GM19043 (cell line): ENCODE results near the gene ALKBH4.
"Not testable (repeated sequence)": the region's sequence is repeated elsewhere in the genome, so short reads cannot be mapped to it uniquely, and the experiment has no call there.

ENCODE experiments used
- ATAC-seq: cut with Tn5 transposase; IDR thresholded peaks from one replicate; pipeline ENCODE4 v1.9.1; 2021; ENCODE audit warnings: low read depth; ENCODE audit not compliant: unreplicated experiment

The ALKBH4 gene

GRCh38 chr7:102479209-102479584 lies 14.5 kb upstream of the ALKBH4 start:
- ATAC-seq: peak; percentile 19

GRCh38 chr7:102478314-102479208 lies 13.9 kb upstream of the ALKBH4 start, which contains the start of gene POLR2J:
Gene POLR2J, minus strand, starts transcription at chr7:102478922. Its CDS starts 62 bp downstream, at chr7:102478860.
- ATAC-seq: peak; percentile 81

GRCh38 chr7:102474736-102475435 lies 10.2 kb upstream of the ALKBH4 start:
- not testable (repeated sequence) for ATAC-seq

DNA sequence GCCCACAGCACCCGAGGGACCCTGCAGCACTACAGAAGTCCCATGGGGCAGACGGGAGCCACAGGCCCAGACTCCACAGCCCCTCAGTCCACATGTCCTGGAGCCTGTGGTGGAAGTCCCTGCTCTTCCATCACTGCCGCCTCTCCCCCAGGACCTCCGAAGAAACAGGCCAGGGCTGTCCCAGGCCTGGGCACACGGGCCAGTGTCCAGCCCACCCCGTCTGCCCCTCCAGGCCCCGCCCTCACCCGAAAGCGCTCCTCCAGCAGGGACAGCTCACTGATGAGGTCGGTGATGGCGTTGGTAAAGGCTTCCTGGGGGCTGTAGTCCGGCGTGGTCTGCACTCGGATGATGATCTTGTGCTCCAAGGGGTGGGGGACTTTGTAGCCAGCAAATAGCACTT lies 9.5 kb upstream of the ALKBH4 start:
- not testable (repeated sequence) for ATAC-seq

GRCh38 chr7:102473271-102473991 lies 8.8 kb upstream of the ALKBH4 start:
- ATAC-seq: no peak

DNA sequence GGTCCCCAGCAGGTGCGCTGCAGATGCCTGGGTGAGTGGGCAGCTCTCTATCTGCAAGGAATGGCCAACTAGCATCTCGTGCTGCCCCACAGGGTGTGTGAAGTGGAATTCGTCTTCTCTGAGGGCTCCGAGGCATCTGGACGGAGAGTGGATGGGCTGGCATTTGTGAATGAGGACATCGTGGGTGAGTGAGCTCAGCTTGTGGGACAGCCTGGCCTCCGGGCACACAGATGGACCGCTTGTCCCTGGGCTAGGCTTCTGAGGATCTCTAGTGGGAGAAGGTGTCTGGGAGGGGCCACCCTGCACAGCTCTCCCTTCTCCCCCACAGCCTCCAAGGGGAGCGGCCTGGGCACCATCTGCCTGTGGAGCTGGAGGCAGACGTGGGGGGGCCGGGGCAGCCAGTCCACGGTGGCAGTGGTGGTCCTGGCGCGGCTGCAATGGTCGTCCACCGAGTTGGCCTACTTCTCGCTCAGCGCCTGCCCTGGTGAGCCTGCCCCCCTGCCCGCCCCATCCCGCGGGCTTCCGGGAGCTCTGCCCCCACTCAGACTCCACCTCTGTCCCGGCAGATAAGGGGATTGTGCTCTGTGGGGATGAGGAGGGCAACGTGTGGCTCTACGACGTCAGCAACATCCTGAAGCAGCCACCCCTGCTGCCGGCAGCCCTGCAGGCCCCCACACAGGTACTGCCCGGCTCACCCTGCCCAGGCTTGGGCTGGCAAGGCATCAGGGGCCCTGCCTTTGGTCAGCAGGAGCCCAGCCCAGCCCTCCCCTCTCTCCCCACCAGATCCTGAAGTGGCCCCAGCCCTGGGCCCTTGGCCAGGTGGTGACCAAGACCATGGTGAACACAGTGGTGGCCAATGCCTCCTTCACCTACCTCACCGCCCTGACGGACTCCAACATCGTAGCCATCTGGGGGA lies 7.7 kb upstream of the ALKBH4 start:
- ATAC-seq: no peak

GRCh38 chr7:102471791-102472125 lies 7.1 kb upstream of the ALKBH4 start:
- ATAC-seq: no peak

DNA sequence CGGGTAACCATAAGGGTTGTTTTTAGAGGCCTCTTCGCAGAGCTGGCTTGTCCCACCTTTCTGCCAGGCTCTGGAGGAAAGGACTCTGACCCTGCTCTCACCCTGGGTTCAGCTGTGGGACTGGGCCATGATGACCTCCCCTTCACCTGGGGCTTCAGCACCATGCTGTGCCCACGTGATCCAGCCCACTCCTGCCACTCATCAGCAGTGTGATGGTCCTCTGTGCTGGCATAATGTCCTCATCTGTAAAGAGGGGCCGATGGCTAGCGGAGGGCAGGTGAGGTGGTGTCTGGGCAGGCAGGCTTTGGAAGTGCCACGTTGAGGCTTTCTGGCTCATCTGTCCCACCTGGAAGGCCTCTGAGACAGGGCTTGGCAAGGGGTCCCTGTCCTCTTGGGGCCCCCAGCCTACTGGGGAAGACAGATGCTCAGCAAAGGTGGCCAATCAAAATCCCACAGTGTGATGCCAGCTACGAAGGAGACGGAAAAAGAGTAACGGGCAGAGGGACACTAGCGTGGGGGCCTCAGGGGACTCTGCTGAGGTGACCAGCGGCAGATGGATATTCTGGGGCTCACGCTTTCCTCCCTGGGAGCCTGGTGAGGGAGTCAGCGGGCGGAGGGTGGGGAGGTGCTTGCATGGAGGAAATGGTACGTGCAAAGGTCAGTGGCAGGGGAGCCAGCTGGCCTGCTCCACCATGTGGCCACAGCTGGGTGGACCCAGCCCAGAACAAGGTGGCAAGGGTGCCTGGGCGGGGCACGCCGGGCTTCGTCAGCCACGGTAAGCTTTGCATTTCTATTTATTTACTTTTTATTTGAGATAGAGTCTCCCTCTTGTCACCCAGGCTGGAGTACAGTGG lies 5.5 kb upstream of the ALKBH4 start:
- ATAC-seq: no peak

GRCh38 chr7:102469351-102469971 lies 4.8 kb upstream of the ALKBH4 start:
- no peak for ATAC-seq

DNA sequence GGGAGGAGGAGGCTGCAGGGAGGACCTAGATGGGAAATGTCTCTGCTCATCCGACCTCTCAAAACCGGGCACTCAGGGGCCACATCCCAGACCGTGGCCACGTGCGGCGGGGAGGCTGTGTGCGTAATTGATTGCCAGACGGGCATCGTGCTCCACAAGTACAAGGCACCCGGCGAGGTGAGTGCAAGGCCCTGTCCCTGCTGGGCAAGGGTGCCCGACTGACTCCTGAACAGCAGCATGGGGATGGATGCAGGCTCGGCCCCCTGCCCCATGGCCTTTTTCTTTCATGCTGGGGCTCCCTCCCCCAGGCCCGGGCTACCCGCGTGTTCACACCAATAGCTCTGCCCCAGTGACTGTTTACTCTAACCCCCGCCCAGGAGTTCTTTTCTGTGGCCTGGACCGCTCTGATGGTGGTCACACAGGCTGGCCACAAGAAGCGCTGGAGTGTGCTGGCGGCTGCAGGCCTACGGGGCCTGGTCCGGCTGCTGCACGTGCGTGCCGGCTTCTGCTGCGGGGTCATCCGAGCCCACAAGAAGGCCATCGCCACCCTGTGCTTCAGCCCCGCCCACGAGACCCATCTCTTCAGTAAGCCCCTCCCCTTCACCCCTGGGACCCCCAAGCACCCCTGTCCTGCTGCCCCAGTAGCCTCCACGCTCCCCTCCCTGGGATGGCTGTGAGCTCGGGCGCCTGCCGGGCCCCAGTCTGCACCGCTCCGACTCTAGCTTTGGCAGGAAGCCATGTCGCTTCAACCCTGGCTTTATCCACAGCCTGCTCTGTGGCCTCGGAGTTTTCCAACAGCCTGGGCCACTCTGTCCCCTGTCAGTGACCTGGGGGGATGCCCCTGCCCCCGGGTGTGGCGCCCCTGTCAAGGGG lies 4.1 kb upstream of the ALKBH4 start:
- no peak for ATAC-seq

- no peak for ATAC-seq
These were observed 3.2 kb upstream of the ALKBH4 start for GRCh38 chr7:102467581-102468477.

DNA sequence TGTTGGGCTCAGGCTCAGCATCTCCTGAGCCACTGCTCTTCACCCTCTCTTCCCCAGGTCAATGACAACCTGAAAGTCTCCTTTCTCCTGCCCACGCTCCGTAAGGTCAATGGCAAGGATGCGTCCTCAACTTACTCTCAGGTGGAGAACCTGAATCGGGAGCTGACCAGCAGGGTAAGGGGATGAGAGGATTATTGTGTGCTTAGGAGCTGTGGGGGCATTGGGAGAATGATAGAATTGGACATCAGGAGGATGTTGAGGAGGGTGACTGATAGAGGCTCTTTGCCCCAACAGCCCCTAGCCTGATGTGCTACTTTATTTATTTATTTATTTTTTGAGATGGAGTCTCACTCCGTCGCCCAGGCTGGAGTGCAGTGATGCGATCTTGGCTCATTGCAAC lies 1.4 kb upstream of the ALKBH4 start:
- ATAC-seq: no peak

- ATAC-seq: no peak
These were observed 654 bp downstream of the ALKBH4 start for GRCh38 chr7:102463841-102464576.

DNA sequence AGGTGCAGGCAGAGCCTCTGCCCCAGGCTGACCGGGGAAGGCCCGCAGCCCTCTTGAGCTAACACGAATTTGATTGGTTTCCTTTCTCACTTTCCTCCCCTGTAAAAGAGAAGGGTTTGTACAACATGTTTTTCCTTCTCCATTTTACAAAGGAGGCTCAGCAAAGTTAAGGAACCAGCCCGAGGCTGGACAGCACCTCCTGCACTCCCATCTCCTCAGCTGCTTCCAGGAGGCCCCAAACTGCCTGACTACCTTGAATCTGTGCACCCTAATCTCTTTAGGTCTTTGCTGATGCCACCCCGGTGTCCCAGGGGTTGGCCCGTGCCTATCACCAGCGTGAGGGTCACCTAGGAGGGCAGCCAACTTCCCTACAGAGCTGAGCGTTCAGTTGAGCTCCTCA lies 4.2 kb downstream of the ALKBH4 start:
- no peak for ATAC-seq

DNA sequence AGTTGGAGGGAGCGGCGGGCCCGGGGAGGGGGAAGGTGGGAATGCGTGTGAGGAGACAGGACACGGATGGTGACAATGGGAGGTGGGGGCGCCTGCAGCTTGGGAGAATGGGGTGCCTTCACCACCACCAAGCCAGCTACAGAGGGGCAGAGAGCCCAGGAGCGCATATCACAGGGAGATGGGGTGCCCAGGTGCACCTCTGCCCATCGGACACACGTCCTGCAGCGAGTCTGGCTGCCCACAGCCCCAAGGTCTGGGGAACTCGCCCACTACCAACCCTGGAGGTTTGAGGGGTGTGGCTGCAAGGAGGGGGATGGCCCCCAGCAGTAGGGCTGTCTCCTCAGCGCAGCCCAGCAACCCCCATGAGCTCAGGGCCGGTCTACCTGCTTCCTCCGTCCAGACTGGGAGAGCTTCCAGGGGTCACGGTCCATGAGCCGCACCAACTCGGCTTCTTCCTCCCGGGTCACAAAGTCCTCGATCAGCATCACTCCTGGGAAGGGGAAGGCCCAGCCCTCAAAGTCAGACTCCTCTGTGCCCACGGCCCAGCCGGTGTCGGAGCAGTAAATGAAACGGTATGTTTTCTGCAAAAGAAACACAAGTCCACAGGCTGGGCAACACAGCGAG lies 5.3 kb downstream of the ALKBH4 start:
- no peak for ATAC-seq
